Astrocyte of the spinal cord (primary cell): ENCODE results near the gene CAPN12.

Experiments
- DNase-seq: peaks from one replicate; pipeline ENCODE4 v3.0.0; 2011; ENCODE audit warnings: low read depth, low spot score
- H3K4me3 ChIP-seq: 2 replicates; pipeline ENCODE4 v1.5.1; 2011; ENCODE audit warnings: low read depth, mild to moderate bottlenecking, low read length, moderate library complexity
- in situ Hi-C: cut with HindIII; loops from 2 replicates; pipeline ENCODE4 v1.10.0; 2017; ENCODE audit warnings: low sequenced_read_pairs
- TF ChIP-seq, protein P1 (sequence below): IDR thresholded peaks from 2 replicates; pipeline ENCODE4 v1.5.1; 2012; ENCODE audit warnings: low read depth, mild to moderate bottlenecking, low read length, inconsistent platforms

CAPN12 gene

DNA sequence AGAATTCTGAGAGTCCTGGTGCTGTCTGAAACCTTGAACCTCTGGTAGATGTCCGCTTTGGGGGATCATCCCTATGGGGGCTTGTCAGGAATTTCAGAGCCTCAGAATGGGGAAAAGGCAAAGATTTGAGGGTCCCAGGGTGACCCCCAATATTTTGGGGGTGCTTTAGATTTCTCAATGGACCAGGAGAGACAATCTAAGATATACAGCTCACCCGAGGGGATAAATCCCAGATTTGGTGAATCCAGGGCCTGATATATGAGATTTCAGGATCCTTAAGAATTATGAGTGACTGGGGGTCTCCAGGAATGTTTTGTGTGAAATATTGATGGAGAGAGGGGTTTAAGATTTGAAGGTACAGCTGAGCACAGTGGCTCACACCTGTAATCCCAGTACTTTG, 3.3 kb downstream of the CAPN12 start:
- DNase-seq = no peak
- no peak overlapping the region for H3K4me3 ChIP-seq
- TF ChIP-seq, protein P1, sequence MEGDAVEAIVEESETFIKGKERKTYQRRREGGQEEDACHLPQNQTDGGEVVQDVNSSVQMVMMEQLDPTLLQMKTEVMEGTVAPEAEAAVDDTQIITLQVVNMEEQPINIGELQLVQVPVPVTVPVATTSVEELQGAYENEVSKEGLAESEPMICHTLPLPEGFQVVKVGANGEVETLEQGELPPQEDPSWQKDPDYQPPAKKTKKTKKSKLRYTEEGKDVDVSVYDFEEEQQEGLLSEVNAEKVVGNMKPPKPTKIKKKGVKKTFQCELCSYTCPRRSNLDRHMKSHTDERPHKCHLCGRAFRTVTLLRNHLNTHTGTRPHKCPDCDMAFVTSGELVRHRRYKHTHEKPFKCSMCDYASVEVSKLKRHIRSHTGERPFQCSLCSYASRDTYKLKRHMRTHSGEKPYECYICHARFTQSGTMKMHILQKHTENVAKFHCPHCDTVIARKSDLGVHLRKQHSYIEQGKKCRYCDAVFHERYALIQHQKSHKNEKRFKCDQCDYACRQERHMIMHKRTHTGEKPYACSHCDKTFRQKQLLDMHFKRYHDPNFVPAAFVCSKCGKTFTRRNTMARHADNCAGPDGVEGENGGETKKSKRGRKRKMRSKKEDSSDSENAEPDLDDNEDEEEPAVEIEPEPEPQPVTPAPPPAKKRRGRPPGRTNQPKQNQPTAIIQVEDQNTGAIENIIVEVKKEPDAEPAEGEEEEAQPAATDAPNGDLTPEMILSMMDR = no peak
- in situ Hi-C loops = no loop called here

DNA sequence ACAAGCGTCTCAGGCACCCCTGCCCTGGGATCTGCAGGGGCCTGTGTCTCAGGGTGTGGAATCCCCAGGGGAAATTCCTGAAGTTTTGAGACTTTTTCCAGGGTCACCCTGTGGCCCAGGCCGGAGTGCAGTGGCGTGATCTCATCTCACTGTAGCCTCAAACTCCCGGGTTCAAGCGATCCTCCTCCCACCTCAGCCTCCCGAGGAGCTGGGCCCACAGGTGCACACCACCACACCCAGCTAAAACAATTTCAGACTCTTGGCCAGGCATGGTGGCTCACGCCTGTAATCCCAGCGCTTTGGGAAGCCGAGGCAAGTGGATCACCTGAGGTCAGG, 4.0 kb downstream of the CAPN12 start:
- TF ChIP-seq, protein P1 = no peak
- H3K4me3 ChIP-seq = no peak overlapping the region
- no peak for DNase-seq
- in situ Hi-C loops = no loop called here

DNA sequence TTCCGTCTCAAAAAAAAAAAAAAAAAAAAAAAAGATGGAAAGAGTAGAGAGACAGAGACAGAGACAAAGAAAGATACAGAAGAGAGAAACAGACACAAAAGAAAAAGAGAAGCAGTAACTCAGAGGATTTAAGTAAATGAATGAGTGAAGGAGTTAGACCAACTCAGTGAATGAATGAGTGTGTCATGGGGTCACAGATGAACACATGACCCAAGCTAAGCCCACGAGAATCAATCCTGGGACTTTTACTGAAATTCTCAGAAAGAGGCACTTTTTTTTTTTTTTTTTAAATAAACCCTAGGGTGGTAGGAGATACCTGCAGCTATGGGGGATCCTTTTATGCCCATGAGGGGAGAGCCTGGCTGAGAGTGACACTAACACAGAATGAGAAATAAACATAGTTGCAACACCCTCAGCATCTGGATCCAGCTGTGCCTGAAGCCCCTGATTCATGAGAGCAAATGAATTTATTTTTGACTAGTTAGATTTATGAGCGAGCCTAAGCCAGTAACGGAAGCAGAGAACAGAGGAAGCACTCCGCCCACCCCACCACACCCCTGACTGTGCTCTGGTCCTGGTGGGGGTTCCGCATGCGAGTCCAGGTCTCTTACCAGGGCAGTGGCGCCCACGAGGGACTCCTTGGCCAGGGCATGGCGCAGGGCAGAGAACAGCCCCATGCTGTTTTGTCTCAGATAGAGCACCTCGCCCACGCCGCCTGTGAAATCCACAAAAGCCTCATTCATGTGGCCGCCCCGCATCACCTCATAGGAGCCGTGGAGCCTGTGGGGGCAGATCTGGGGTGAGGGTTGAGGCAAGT, 4.6 kb downstream of the CAPN12 start:
- TF ChIP-seq, protein P1 = no peak
- no peak overlapping the region for H3K4me3 ChIP-seq
- in situ Hi-C loops = no loop called here
- no peak for DNase-seq

DNA sequence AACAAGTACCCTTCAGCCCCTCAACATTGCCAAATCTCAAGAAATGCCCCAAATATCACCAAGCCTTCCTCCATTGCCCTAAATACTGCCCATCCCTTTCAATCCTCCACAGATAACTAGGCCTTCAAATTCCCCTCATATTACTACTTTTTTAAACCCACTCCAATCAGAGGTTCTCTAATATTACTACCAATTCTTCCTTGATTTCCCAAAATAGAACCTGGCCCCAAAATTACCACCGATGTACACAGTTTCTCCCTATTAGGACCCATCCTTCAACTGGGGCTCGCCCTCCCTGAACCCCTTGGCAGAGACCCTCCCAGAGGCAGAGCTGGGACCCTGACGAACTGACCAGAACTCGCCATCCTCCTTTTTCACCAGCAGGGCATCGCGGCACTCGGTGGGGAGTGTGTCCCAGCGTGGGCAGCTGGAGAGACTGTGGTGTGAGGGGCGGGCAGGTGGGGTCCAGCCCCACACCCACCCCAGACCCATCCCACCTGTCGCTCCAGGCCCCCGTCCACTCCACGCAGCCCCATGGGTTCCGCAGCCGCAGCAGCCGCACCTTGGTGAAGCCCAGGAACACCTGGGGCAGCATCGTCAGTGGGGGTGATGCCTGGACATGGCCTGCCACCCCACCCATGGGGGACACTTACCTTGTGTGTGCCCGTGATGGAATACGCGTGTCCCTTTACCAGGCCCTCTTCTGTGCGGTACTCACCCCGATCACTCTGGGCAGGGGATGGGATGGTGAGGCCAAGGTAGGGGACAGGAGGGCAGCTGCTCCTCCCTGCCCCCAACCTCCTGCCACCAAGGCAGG, 6.1 kb downstream of the CAPN12 start:
- TF ChIP-seq, protein P1 = no peak
- DNase-seq = no peak
- H3K4me3 ChIP-seq = no peak overlapping the region
- in situ Hi-C loops = no loop called here

DNA sequence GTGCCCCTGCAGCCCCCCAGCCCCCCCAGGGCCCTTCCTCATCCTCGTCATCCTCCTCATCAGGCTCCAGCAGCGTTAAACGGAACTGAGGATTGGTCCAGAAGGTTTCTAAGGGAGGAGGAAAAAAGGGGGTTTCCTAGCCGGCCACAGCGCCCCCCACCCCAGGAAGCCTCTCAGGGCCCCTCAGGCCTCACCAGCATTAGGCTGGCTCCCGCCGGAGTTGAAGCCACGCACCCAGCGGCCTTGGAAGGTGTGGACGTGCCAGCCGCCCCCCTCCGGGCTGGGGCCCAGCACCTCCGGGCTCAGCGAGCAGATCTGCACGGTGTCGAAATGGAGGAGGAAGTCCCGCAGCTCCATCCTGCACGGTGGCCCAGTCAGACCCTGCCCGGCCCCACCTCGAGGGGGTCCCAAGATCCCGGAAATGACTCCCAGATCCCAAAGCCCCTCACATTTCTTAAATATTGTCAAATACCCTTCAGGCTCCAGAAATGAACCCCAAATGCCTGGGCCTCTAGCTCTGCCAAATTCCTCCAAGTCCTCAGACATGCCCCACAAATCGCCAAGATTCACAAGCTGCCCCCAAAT, 6.9 kb downstream of the CAPN12 start:
- no peak for DNase-seq
- in situ Hi-C loops = no loop called here
- TF ChIP-seq, protein P1 = no peak
- H3K4me3 ChIP-seq = no peak overlapping the region

DNA sequence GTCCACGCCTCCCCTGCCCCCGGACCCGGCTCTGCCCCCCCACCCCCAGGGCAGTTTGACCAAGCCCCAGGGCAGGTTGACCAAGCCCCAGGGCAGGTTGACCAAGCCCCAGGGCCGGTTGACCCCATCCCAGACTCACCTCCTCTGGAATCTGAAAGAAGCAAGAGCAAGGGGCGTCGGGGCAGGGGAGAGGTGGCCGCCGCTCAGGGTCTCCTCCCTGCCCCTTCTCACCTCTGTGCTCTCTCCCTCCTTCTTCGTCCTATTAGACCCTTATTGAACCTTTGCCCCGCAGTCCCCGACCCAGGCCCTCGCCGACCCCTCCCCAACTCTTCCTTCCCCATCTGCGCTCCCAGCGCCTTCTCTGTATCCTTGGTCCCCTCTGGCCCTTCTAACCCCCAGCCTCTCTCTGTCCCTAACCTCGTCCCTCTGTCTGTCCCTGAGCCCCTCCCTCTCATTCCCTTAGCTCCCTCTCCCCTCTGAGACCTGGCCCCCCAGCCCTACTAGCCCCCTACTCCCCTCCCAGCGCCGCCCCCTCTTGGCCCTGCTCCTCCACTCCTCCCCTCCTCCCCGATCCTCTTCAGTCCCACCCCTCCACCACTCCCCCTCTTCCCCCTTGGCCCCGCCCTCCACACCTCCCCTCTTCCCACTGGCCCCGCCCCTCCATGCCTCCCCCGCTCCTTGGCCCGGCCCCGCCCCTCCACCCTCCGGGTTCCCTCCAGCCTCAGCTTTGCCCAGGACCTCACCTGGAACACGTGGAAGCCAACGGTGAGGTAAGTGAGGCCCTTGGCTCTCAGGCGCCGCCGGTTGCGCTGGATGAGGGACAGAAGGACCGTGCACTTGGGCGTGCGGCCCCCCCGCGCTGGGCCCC, 7.6 kb downstream of the CAPN12 start:
- TF ChIP-seq, protein P1 = no peak
- H3K4me3 ChIP-seq = peak overlapping the region; percentile 21
- in situ Hi-C loops = no loop called here
- DNase-seq = peak; percentile 30
